Neural cell (in vitro differentiated cells): Measurements from ENCODE around the gene PARP3. TPM values are rescaled to one million over a fixed set of nuclear protein-coding genes. Genes with fewer than 3 reads are reported as not detected.

Source experiments
- H2AFZ ChIP-seq: fragments of 200-600, 300-800 bp; sonication (generic), shearing (Covaris generic); 2 replicates; pipeline ENCODE4 v1.6.0; 2014; ENCODE audit warnings: low read depth, mild to moderate bottlenecking, antibody characterized with exemption, low read length, moderate library complexity
- H3F3A ChIP-seq: fragments of 200-600 bp; shearing (Covaris generic); 2 replicates; pipeline ENCODE4 v1.6.1; 2016; ENCODE audit warnings: mild to moderate bottlenecking, moderate library complexity, mixed read lengths, antibody characterized with exemption, low read length; ENCODE audit not compliant: insufficient read depth, poor library complexity, severe bottlenecking
- H3K27ac ChIP-seq: fragments of 200-600, 300-800 bp; sonication (generic), shearing (Covaris generic); 2 replicates; pipeline ENCODE4 v1.5.1; 2014; ENCODE audit warnings: mild to moderate bottlenecking, low read length, moderate library complexity
- H3K27me3 ChIP-seq: fragments of 300-800, 200-600 bp; sonication (generic), shearing (Covaris generic); 2 replicates; pipeline ENCODE4 v1.6.0; 2014; ENCODE audit warnings: mild to moderate bottlenecking, low read depth, low read length, moderate library complexity; ENCODE audit not compliant: insufficient read depth
- H3K36me3 ChIP-seq: fragments of 300-800, 200-600 bp; sonication (generic), shearing (Covaris generic); 2 replicates; pipeline ENCODE4 v1.5.1; 2014; ENCODE audit warnings: mild to moderate bottlenecking, antibody characterized with exemption, low read length, moderate library complexity; ENCODE audit not compliant: insufficient read depth
- H3K4me2 ChIP-seq: fragments of 300-800, 200-600 bp; sonication (generic), shearing (Covaris generic); 2 replicates; pipeline ENCODE4 v1.6.0; 2014; ENCODE audit warnings: mild to moderate bottlenecking, low read length
- H3K4me3 ChIP-seq: fragments of 300-800, 200-600 bp; sonication (generic), shearing (Covaris generic); 2 replicates; pipeline ENCODE4 v1.5.1; 2014; ENCODE audit warnings: mild to moderate bottlenecking, low read length, moderate library complexity
- H3K79me2 ChIP-seq: fragments of 200-600 bp; shearing (Covaris generic); replicated peaks from 2 replicates; pipeline ENCODE4 v1.6.0; 2014; ENCODE audit warnings: mild to moderate bottlenecking, low read length, moderate library complexity; ENCODE audit not compliant: insufficient read depth
- H3K9ac ChIP-seq: fragments of 300-800, 200-600 bp; sonication (generic), shearing (Covaris generic); 2 replicates; pipeline ENCODE4 v1.6.1; 2016; ENCODE audit warnings: mild to moderate bottlenecking, low read length, mixed read lengths
- H3K9me2 ChIP-seq: fragments of 200-600 bp; shearing (Covaris generic); 2 replicates; pipeline ENCODE4 v1.6.1; 2016; ENCODE audit warnings: mild to moderate bottlenecking, low read length, mixed read lengths; ENCODE audit not compliant: insufficient read depth
- H3K9me3 ChIP-seq: fragments of 200-600, 300-800 bp; sonication (generic), shearing (Covaris generic); 2 replicates; pipeline ENCODE4 v1.6.1; 2016; ENCODE audit warnings: mild to moderate bottlenecking, mixed run types, low read length, moderate library complexity, mixed read lengths
- H4K20me1 ChIP-seq: fragments of 200-600 bp; shearing (Covaris generic); 2 replicates; pipeline ENCODE4 v1.6.1; 2016; ENCODE audit warnings: mild to moderate bottlenecking, mixed run types; ENCODE audit not compliant: insufficient read depth
- EP300 ChIP-seq: fragments of 450-650 bp; conservative IDR thresholded peaks from 2 replicates; pipeline ENCODE4 v1.6.1; 2014; ENCODE audit warnings: antibody characterized with exemption, mild to moderate bottlenecking, moderate library complexity; ENCODE audit not compliant: poor library complexity, severe bottlenecking
- MXI1 ChIP-seq: fragments of 450-650 bp; conservative IDR thresholded peaks from 2 replicates; pipeline ENCODE4 v1.6.1; 2014; ENCODE audit warnings: antibody characterized with exemption, mild to moderate bottlenecking; ENCODE audit not compliant: poor library complexity, severe bottlenecking
- POLR2AphosphoS5 ChIP-seq: IDR thresholded peaks from 2 replicates; pipeline ENCODE4 v1.6.1; 2012
- RAD21 ChIP-seq: fragments of 450-650 bp; conservative IDR thresholded peaks from 2 replicates; pipeline ENCODE4 v1.6.1; 2014; ENCODE audit warnings: antibody characterized with exemption, mild to moderate bottlenecking, moderate library complexity
- SMC3 ChIP-seq: fragments of 450-650 bp; conservative IDR thresholded peaks from 2 replicates; pipeline ENCODE4 v1.6.1; 2014; ENCODE audit warnings: antibody characterized with exemption, mild to moderate bottlenecking, moderate library complexity; ENCODE audit not compliant: poor library complexity
- TAF1 ChIP-seq: IDR thresholded peaks from 2 replicates; pipeline ENCODE4 v1.6.1; 2012; ENCODE audit warnings: low read depth
- polyA plus RNA-seq: library from polyadenylated mRNA; depleted of rRNA; stranded (reverse); fragments of >200 nt; gene quantifications from 2 replicates; pipeline ENCODE4 v1.2.3, GENCODE V29; 2014
- TF ChIP-seq, protein P1 (sequence below): fragments of 450-650 bp; IDR thresholded peaks from 2 replicates; pipeline ENCODE4 v1.5.1; 2014; ENCODE audit warnings: antibody characterized with exemption, mild to moderate bottlenecking, moderate library complexity; ENCODE audit not compliant: poor library complexity, severe bottlenecking
- TF ChIP-seq, protein P2 (sequence below): IDR thresholded peaks from 2 replicates; pipeline ENCODE4 v1.6.1; 2012; ENCODE audit warnings: borderline replicate concordance

PARP3 gene
- polyA plus RNA-seq, 1 donor from 2014 or later = 5.3 TPM

GRCh38 chr3:51985063-51985462 lies 42.9 kb downstream of the PARP3 start:
- no peaks in the 10 kb centered on the region for H3F3A ChIP-seq
- H3K4me3 ChIP-seq = no peak overlapping the region
- H3K27ac ChIP-seq = no peak overlapping the region
- H3K79me2 ChIP-seq = no peaks in the 10 kb centered on the region
- TF ChIP-seq, protein P1, sequence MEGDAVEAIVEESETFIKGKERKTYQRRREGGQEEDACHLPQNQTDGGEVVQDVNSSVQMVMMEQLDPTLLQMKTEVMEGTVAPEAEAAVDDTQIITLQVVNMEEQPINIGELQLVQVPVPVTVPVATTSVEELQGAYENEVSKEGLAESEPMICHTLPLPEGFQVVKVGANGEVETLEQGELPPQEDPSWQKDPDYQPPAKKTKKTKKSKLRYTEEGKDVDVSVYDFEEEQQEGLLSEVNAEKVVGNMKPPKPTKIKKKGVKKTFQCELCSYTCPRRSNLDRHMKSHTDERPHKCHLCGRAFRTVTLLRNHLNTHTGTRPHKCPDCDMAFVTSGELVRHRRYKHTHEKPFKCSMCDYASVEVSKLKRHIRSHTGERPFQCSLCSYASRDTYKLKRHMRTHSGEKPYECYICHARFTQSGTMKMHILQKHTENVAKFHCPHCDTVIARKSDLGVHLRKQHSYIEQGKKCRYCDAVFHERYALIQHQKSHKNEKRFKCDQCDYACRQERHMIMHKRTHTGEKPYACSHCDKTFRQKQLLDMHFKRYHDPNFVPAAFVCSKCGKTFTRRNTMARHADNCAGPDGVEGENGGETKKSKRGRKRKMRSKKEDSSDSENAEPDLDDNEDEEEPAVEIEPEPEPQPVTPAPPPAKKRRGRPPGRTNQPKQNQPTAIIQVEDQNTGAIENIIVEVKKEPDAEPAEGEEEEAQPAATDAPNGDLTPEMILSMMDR = no peak
- no peak for TF ChIP-seq MXI1
- no peak for TF ChIP-seq EP300
- H3K9ac ChIP-seq = no peak overlapping the region
- H2AFZ ChIP-seq = no peak overlapping the region
- no peaks in the 10 kb centered on the region for H3K36me3 ChIP-seq
- H3K9me2 ChIP-seq = no peaks in the 10 kb centered on the region
- H3K9me3 ChIP-seq = no peaks in the 10 kb centered on the region
- no peaks in the 10 kb centered on the region for H3K27me3 ChIP-seq
- no peak overlapping the region for H3K4me2 ChIP-seq
- H4K20me1 ChIP-seq = no peaks in the 10 kb centered on the region

DNA sequence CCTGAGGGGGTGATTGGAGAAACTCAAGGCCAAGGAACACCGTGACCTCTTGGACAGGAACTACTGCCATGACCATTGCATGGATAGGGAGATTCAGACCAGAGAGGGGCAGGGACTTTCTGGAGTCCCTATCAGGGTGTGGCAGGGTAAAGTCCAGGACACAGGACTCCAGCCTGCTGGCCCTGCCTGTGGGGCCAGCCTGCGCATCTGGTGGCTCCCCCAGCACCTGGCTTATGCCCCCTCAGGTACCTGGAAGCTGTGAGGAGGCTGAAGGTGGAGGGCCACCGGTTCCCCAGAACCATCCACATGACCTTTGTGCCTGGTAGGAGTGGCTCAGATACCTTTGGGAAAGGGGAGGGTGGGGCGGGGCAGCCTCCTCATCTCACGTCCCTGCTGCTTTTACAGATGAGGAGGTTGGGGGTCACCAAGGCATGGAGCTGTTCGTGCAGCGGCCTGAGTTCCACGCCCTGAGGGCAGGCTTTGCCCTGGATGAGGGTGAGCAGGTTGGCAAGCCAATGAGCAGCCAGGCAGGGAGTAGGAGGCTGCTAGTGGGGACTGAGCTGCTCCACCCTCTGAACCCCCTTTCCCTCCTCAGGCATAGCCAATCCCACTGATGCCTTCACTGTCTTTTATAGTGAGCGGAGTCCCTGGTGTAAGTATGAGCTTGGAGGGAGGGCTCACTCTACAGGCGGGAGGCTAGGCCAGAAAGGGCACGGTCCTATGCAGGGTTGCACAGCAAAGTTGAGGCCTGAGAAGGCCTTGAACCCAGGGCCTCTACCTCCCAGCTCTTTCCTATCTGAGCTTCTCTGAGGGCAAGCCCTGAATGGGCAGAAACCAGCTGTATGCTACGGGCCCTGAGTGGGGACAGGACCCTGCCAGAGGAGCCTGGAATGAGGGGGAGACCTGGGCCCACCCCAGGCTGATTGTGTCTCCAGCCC lies 44.1 kb downstream of the PARP3 start:
- H3K27ac ChIP-seq = no peak overlapping the region
- no peaks in the 10 kb centered on the region for H3K27me3 ChIP-seq
- no peak overlapping the region for H2AFZ ChIP-seq
- H3K9ac ChIP-seq = no peak overlapping the region
- H4K20me1 ChIP-seq = no peaks in the 10 kb centered on the region
- no peaks in the 10 kb centered on the region for H3K9me3 ChIP-seq
- H3K79me2 ChIP-seq = no peaks in the 10 kb centered on the region
- no peak overlapping the region for H3K4me2 ChIP-seq
- no peak overlapping the region for H3K4me3 ChIP-seq
- TF ChIP-seq POLR2AphosphoS5 = no peak
- TF ChIP-seq, protein P2, sequence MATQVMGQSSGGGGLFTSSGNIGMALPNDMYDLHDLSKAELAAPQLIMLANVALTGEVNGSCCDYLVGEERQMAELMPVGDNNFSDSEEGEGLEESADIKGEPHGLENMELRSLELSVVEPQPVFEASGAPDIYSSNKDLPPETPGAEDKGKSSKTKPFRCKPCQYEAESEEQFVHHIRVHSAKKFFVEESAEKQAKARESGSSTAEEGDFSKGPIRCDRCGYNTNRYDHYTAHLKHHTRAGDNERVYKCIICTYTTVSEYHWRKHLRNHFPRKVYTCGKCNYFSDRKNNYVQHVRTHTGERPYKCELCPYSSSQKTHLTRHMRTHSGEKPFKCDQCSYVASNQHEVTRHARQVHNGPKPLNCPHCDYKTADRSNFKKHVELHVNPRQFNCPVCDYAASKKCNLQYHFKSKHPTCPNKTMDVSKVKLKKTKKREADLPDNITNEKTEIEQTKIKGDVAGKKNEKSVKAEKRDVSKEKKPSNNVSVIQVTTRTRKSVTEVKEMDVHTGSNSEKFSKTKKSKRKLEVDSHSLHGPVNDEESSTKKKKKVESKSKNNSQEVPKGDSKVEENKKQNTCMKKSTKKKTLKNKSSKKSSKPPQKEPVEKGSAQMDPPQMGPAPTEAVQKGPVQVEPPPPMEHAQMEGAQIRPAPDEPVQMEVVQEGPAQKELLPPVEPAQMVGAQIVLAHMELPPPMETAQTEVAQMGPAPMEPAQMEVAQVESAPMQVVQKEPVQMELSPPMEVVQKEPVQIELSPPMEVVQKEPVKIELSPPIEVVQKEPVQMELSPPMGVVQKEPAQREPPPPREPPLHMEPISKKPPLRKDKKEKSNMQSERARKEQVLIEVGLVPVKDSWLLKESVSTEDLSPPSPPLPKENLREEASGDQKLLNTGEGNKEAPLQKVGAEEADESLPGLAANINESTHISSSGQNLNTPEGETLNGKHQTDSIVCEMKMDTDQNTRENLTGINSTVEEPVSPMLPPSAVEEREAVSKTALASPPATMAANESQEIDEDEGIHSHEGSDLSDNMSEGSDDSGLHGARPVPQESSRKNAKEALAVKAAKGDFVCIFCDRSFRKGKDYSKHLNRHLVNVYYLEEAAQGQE = no peak
- no peak for TF ChIP-seq RAD21
- TF ChIP-seq EP300 = no peak
- TF ChIP-seq TAF1 = no peak
- no peaks in the 10 kb centered on the region for H3K9me2 ChIP-seq
- H3F3A ChIP-seq = no peaks in the 10 kb centered on the region
- H3K36me3 ChIP-seq = no peaks in the 10 kb centered on the region

- Histone ChIP-seq H3K9me3 (no peaks in the 10 kb centered on the region), H3K27me3 (no peaks in the 10 kb centered on the region), H3K9ac (no peak overlapping the region), H3K9me2 (no peaks in the 10 kb centered on the region), H2AFZ (no peak overlapping the region), H3K36me3 (no peaks in the 10 kb centered on the region), H3K4me2 (no peak overlapping the region), H4K20me1 (no peaks in the 10 kb centered on the region), H3K4me3 (no peak overlapping the region), H3K27ac (no peak overlapping the region), H3K79me2 (no peaks in the 10 kb centered on the region), H3F3A (no peaks in the 10 kb centered on the region)
- TF ChIP-seq MXI1 = no peak
- TF ChIP-seq, protein P2 = no peak
- no peak for TF ChIP-seq RAD21
- TF ChIP-seq EP300 = no peak
- no peak for TF ChIP-seq SMC3
- TF ChIP-seq TAF1 = no peak
- TF ChIP-seq, protein P1 = no peak
- no peak for TF ChIP-seq POLR2AphosphoS5
Observed at GRCh38 chr3:51987568-51987967, 45.4 kb downstream of the PARP3 start.
